GM23338 (cell line): ENCODE measurements around the gene CBARP. TPM values are rescaled to one million over a fixed set of nuclear protein-coding genes. Genes with fewer than 3 reads are reported as not detected.

Experiments
- ATAC-seq: fragments of 200-7000 bp; cut with Tn5 transposase; 3 replicates; pipeline ENCODE4 v1.9.1; 2020
- DNase-seq: peaks from one replicate; pipeline ENCODE4 v3.0.0-alpha.2; 2015; ENCODE audit warnings: low spot score
- H2AFZ ChIP-seq: fragments of 200-600 bp; sonication (generic); 2 replicates; pipeline ENCODE4 v1.8.0; 2016; ENCODE audit warnings: antibody characterized with exemption, mild to moderate bottlenecking, moderate library complexity
- H3F3A ChIP-seq: fragments of 200-600 bp; sonication (generic); replicated peaks from 2 replicates; pipeline ENCODE4 v1.8.0; 2017; ENCODE audit warnings: antibody characterized with exemption, mixed run types, low read depth
- H3K27ac ChIP-seq: fragments of 200-600 bp; sonication (generic); 2 replicates; pipeline ENCODE4 v1.6.1; 2016; ENCODE audit warnings: low read depth
- H3K27me3 ChIP-seq: fragments of 200-600 bp; sonication (generic); 2 replicates; pipeline ENCODE4 v1.8.0; 2016; ENCODE audit warnings: mild to moderate bottlenecking, mixed run types, moderate library complexity; ENCODE audit not compliant: insufficient read depth
- H3K36me3 ChIP-seq: fragments of 200-600 bp; sonication (generic); 2 replicates; pipeline ENCODE4 v1.8.0; 2016; ENCODE audit warnings: mild to moderate bottlenecking; ENCODE audit not compliant: insufficient read depth
- H3K4me1 ChIP-seq: fragments of 200-600 bp; sonication (generic); 2 replicates; pipeline ENCODE4 v1.8.0; 2016; ENCODE audit warnings: mild to moderate bottlenecking, moderate library complexity; ENCODE audit not compliant: insufficient read depth
- H3K4me2 ChIP-seq: fragments of 200-600 bp; sonication (generic); 2 replicates; pipeline ENCODE4 v1.7.1; 2017; ENCODE audit warnings: mixed run types
- H3K4me3 ChIP-seq: fragments of 200-600 bp; sonication (generic); 2 replicates; pipeline ENCODE4 v1.6.1; 2016; ENCODE audit warnings: mixed run types
- H3K79me2 ChIP-seq: fragments of 200-600 bp; sonication (generic); replicated peaks from 2 replicates; pipeline ENCODE4 v1.8.0; 2017; ENCODE audit warnings: mild to moderate bottlenecking; ENCODE audit not compliant: insufficient read depth
- H3K9me2 ChIP-seq: fragments of 200-600 bp; sonication (generic); 2 replicates; pipeline ENCODE4 v1.8.0; 2017; ENCODE audit not compliant: insufficient read depth
- H4K20me1 ChIP-seq: fragments of 200-600 bp; sonication (generic); replicated peaks from 2 replicates; pipeline ENCODE4 v1.8.0; 2017; ENCODE audit warnings: mild to moderate bottlenecking; ENCODE audit not compliant: insufficient read depth
- H3K27ac Mint-ChIP-seq: 2 replicates; pipeline ENCODE4 v1.8.0; 2020; ENCODE audit warnings: inconsistent platforms, mild to moderate bottlenecking, moderate library complexity, mixed read lengths
- H3K27me3 Mint-ChIP-seq: 3 replicates; pipeline ENCODE4 v1.8.0; 2022; ENCODE audit warnings: low read depth, mild to moderate bottlenecking, moderate library complexity, mixed read lengths, inconsistent platforms; ENCODE audit not compliant: insufficient read depth, poor library complexity
- H3K36me3 Mint-ChIP-seq: 3 replicates; pipeline ENCODE4 v1.8.0; 2021; ENCODE audit warnings: low read depth, mild to moderate bottlenecking, inconsistent platforms, moderate library complexity, mixed read lengths
- H3K4me1 Mint-ChIP-seq: 3 replicates; pipeline ENCODE4 v1.8.0; 2020; ENCODE audit warnings: mild to moderate bottlenecking, inconsistent platforms, mixed read lengths
- H3K4me3 Mint-ChIP-seq: 3 replicates; pipeline ENCODE4 v1.8.0; 2021; ENCODE audit warnings: moderate library complexity, mild to moderate bottlenecking, inconsistent platforms, mixed read lengths
- H3K9me3 Mint-ChIP-seq: 3 replicates; pipeline ENCODE4 v1.8.0; 2020; ENCODE audit warnings: moderate library complexity, mild to moderate bottlenecking, inconsistent platforms, mixed read lengths
- CREB1 ChIP-seq: fragments of 250-450 bp; sonication (Bioruptor Pico); IDR thresholded peaks from 2 replicates; pipeline ENCODE4 v1.5.0; 2020; ENCODE audit warnings: low read depth, mild to moderate bottlenecking, moderate library complexity
- CTCF ChIP-seq, 2 experiments: fragments of 200-600 bp in 1 of 2; sonication (generic) in 1 of 2; conservative IDR thresholded peaks; 2 replicates each; pipeline versions ENCODE4 v1.5.1 to v1.6.1; 2016 to 2017; ENCODE audit warnings: antibody characterized with exemption in 2 of 2, low read depth in 2 of 2, mild to moderate bottlenecking in 2 of 2, moderate library complexity in 1 of 2
- ETS1 ChIP-seq: IDR thresholded peaks from 2 replicates; pipeline ENCODE4 v1.6.1; 2016; ENCODE audit warnings: antibody characterized with exemption
- EZH2 ChIP-seq: fragments of 200-600 bp; sonication (generic); IDR thresholded peaks from one replicate; pipeline ENCODE4 v1.8.0; 2017; ENCODE audit warnings: antibody characterized with exemption, mild to moderate bottlenecking, low read depth; ENCODE audit not compliant: unreplicated experiment
- EZH2phosphoT487 ChIP-seq: fragments of 200-600 bp; sonication (generic); IDR thresholded peaks from one replicate; pipeline ENCODE4 v1.8.1; 2018; ENCODE audit warnings: antibody characterized with exemption; ENCODE audit not compliant: unreplicated experiment
- JUNB ChIP-seq: IDR thresholded peaks from one replicate; pipeline ENCODE4 v1.6.1; 2016; ENCODE audit warnings: antibody characterized with exemption; ENCODE audit not compliant: unreplicated experiment
- NANOG ChIP-seq: IDR thresholded peaks from 2 replicates; pipeline ENCODE4 v1.6.1; 2016; ENCODE audit warnings: antibody characterized with exemption, borderline replicate concordance
- STAT1 ChIP-seq: IDR thresholded peaks from one replicate; pipeline ENCODE4 v1.6.1; 2016; ENCODE audit warnings: antibody characterized with exemption; ENCODE audit not compliant: unreplicated experiment
- ZNF114 ChIP-seq: fragments of 250-450 bp; sonication (Bioruptor Pico); IDR thresholded peaks from 2 replicates; pipeline ENCODE4 v1.5.0; 2020; ENCODE audit warnings: mild to moderate bottlenecking, moderate library complexity
- ZNF331 ChIP-seq: fragments of 250-450 bp; sonication (Bioruptor Pico); IDR thresholded peaks from 2 replicates; pipeline ENCODE4 v1.5.0; 2020; ENCODE audit warnings: low read depth, mild to moderate bottlenecking, moderate library complexity
- ZNF462 ChIP-seq: fragments of 250-450 bp; sonication (Bioruptor Pico); IDR thresholded peaks from 2 replicates; pipeline ENCODE4 v1.5.0; 2020; ENCODE audit warnings: mild to moderate bottlenecking, moderate library complexity
- polyA plus RNA-seq: library from polyadenylated mRNA; unstranded; fragments of >200 nt; fragmentation: Nextera tagmentation; extraction: Ambion mirVana; gene quantifications from 2 replicates; pipeline ENCODE4 v1.2.1, GENCODE V29; 2016
- total RNA-seq: library from RNA; depleted of rRNA; stranded (reverse); fragments of >200 nt; shearing (Covaris generic); gene quantifications from 2 replicates; pipeline ENCODE4 v1.2.3, GENCODE V29; 2014

Gene CBARP
- total and polyA plus RNA-seq, 2 experiments from 2014 or later: 2.0 to 14.1 TPM

- TF ChIP-seq ETS1: no peak
- no peak for TF ChIP-seq STAT1
- no peak for TF ChIP-seq CREB1
Measured at GRCh38 chr19:1284979-1285736, 47.4 kb upstream of the CBARP start (continued).

- peaks cover 26% of the 10 kb centered on the region for H3K27me3 ChIP-seq
- H4K20me1 ChIP-seq: no peaks in the 10 kb centered on the region
- H2AFZ ChIP-seq: no peak overlapping the region
- no peak for ATAC-seq
- peaks cover 7% of the 10 kb centered on the region; the same call in 2 of the 3 replicates for H3K36me3 Mint-ChIP-seq
- H3K4me1 Mint-ChIP-seq: peaks cover 18% of the 10 kb centered on the region
- peaks cover 26% of the 10 kb centered on the region for H3K27me3 Mint-ChIP-seq
- peaks cover 25% of the 10 kb centered on the region for H3F3A ChIP-seq
- H3K9me2 ChIP-seq: no peaks in the 10 kb centered on the region
- H3K4me3 Mint-ChIP-seq: peak overlapping the region; percentile 55
- H3K79me2 ChIP-seq: no peaks in the 10 kb centered on the region
- H3K9me3 Mint-ChIP-seq: no peaks in the 10 kb centered on the region; the same call in 2 of the 3 replicates
- no peak overlapping the region for H3K27ac ChIP-seq
- no peak overlapping the region; the same call in 1 of the 2 replicates for H3K4me3 ChIP-seq
- H3K36me3 ChIP-seq: no peaks in the 10 kb centered on the region
- no peaks in the 10 kb centered on the region for H3K4me1 ChIP-seq
- no peak overlapping the region for H3K27ac Mint-ChIP-seq
- no peak overlapping the region for H3K4me2 ChIP-seq
- no peak for DNase-seq
- TF ChIP-seq EZH2 (no peak), EZH2phosphoT487 (no peak), JUNB (no peak), NANOG (no peak), ZNF462 (CRISPR knock-in tag) (no peak), CTCF (conservative IDR thresholded peaks at IDR 0.05; ENCODE audit: low read depth in 2 of 2) (no peak), STAT1 (no peak), ZNF331 (no peak), ZNF114 (CRISPR knock-in tag) (no peak), ETS1 (no peak)
Measured at GRCh38 chr19:1284293-1284978, 46.6 kb upstream of the CBARP start.
